Ramos (cell line): ENCODE measurements around the gene MAD2L1BP.

Experiments
- in situ Hi-C: fragments of 300-500 bp; cut with MboI; formaldehyde crosslinking; loops from one replicate; pipeline ENCODE4 v1.14.3; 2022; ENCODE audit warnings: low sequenced_read_pairs; ENCODE audit not compliant: unreplicated experiment

MAD2L1BP gene

DNA sequence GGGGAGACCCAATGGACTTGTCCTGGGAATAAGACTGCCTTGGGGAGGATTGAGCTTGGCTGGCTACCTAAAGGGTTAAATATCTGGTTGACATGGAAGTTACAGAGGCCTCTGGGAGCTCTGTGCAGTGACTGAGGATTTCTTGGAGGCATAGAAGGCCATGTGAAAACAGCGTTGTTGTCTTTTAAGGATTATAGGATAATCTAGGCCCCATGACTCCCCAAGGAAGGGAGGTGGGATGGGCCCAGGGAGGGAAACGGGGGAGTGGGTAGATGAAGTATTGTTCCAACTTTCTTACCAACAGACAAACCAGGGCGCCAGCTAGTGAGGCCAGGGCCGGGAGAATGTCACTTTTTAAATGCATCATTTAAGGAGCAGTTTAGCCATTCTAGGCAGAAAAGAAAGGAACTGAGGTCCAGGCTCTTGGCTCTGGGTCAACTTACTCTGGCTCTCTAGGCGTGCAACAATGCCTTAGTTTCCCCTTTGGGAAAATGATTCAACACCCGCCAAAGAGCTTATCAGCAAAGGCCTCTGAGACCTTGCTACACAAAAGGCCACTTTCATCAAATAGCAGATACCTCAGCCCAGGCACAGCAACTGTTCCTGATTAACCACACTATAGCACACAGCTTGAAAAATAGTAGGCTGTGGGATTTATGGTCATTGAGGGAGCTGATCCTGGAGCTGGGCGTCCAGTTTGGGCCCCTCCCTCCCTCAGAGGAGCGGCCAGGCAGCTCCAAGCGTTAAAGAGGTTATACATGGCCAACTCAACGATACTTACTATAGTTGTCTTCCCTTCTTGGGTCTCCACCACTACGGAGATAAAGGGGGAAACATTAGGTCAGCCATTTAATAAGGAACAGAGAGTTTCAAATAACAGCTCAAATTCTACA lies 44.9 kb downstream of the MAD2L1BP start:
- in situ Hi-C loops = no loop called here

DNA sequence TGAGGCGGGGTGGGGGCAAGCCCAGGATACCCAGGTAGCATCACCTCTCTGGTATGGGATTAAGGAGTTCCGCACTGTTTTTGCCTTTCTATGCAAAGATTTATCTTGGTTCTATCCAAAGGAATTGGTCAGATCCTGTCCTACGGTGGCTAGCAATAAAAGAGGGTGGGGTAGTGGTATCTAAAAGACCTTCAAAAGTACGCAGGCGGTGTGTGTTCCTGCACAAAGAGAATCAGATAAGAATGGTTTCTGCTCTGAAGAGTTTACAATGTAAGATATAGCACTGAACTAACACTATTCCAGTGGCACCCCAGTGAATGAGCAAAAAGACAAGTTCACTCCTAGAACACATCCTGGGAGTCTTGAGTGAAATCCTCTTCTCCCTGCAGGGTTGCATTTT lies 45.7 kb downstream of the MAD2L1BP start:
- in situ Hi-C loops = no loop called here

DNA sequence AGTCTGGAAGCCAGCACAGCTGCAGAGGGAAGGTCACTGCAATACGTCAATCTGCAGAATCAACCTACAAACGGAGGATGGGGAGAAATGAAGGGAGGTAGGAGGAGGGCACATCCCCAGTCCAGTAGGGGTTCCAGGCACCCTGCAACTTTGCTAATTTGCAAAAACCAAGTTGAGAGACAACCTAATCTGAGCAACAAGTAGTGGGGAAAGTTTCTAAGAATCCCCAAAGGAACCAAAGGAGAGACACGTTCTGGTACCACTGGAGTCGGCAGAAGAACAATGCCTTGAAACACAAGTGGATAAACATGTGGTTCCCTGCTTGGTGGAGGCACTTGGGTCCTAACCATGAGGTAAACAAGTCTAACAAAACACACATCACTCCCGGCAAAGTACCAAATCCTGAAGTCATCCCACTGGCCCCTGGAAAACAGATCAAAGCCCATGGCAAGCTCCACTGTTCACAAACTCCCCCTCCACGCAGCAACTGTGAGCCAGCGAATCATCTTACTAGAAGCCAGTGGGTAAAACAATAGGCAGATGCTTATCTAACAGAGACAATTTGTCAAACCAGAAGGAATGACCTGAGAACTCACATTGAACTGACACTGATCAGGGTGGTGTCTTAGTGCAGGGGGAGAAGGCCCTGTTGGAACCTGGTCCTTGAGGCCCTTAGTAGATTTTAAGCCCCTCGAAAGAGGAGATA lies 47.2 kb downstream of the MAD2L1BP start:
- in situ Hi-C loops = no loop called here

DNA sequence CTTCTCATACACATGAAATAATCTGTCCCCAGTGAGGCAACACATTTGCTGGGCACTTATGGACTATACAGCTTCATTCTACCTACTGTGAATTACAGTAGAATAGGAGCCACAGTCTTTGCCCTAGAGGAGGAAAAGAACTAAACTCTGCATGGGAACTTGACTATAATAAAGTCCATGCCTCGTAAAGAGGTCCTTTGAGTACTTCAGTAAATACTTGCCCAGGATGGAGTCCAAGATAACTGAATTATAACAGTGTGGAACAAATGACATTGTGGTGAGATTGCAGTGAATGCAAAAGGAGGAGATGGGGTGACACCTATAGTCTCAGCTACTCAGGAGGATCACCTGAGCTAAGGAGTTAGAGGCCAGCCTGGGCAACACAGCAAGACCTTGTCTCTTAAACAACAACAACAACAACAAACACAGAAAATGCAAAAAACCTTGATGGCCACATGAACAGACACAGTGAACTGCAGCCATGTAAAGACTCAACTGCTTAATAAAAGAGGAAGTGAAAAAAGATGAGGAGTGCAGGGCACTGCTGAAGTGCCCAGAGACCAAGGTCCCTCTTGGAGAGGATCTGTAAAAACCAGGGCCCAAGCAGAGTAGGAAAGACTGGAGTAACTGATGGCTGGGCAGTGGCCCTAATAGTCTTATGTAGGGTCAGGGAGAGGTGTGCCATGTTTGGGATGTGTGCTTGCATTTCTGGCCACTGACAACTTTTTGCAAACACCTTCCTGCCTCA lies 48.2 kb downstream of the MAD2L1BP start:
- in situ Hi-C loops = no loop called here

DNA sequence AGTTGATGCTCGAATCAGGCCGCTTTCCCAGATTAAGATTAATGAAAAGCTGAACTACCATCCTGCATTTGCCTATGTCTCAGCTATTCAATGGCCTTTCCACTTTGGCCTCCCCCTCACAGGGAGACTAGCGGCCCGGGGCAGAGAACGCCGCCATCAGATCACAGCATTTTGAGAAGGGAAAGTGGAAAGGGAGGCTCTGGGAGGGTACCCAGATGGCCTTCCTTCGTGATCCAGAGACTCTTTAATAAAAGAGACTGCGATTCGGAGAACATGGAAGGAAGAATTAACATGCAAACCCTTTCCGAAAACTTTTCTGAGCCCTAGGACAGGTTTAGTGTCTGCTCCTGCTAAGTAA lies 51.4 kb downstream of the MAD2L1BP start:
- in situ Hi-C loops = no loop called here

DNA sequence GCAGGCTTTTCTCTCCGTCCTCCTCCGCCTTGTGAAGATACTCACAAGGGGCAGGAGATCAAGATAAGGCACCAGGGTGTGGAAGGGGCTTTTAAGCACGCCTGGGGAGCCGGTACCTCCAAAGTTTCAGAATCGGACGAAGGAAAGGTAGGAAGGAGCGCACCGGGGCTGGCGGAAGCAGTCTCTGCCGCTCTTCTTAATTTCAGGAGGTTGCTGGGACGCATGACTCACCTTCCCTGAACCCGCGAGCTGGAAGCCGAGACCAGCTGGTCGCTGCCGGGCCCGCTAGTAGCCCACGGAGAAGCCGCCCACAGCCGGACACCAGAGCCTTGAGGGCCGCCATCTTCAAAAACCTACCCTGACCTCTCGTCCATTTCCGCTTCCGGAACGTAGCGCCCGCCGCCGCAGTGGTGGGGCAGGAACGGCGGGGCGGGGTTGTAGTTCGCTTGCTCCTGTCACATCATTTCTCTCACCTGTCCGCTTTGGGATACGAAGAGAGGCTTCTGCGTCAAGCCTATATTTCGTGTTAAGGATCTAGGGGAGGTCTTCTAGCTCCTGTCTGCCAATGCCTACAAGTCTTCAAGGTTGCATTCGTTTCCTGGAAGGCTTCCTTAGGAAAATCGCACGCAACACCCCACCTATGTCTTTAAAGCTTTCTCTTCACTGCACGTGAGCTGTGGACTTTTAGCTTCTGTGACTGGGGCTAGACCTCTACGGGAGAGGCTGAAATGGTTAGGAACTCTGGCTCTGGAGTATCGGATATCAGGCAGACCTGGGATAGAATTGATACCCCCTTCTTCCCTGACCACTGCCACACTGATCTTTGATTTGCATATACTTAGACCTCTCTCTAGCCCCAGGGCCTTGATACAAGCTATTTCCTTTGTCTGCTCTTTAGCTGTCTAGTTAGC lies 52.1 kb downstream of the MAD2L1BP start, which contains the start of gene MRPS18A:
Gene MRPS18A (minus strand): TSS at position 355 of the 911 bp plus-strand sequence. CDS start 12 bp downstream, at position 343.
- in situ Hi-C loops = no loop called here

DNA sequence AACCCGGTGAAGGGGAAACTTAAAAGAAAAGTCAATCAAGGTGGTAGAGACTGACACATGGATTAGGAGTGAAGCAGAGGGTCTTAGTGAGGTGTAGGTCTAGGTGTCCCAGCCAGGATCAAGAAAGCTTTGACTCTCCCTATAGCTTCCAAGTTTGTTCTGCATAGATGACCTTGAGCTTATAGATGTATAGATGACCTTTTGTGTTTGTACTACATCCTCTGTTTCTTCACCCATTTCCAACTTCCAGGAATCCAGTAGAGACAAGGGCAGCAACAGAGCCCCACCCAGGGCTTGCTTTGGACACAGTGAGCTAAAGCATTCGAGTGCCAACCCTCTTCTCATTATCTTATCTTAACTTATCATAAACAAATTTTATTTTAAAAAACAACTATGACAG lies 53.8 kb downstream of the MAD2L1BP start:
- in situ Hi-C loops = no loop called here
